HL-60/S4 treated with retinoic acid at 250 ng/mL for 4 days and 3 days (cell line): ENCODE measurements around the gene RBM20.
"Not testable (repeated sequence)": the region's sequence is repeated elsewhere in the genome, so short reads cannot be mapped to it uniquely, and the experiment has no call there.

ENCODE experiments used
- in situ Hi-C: fragments of 300-500 bp; cut with MboI; formaldehyde crosslinking; loops from 2 replicates; pipeline ENCODE4 v1.7.0; 2022; ENCODE audit warnings: low sequenced_read_pairs

The RBM20 gene

GRCh38 chr10:110758128-110758765, 114.1 kb downstream of the RBM20 start:
- in situ Hi-C loops = loop anchor here (10.0 kb wide), 1 partner anchor 117 kb away; the partner anchor contains the start of gene PDCD4

GRCh38 chr10:110758898-110759297, 114.8 kb downstream of the RBM20 start:
- in situ Hi-C loops = loop anchor here (10.0 kb wide), 1 partner anchor 116 kb away; the partner anchor contains the start of gene PDCD4

- in situ Hi-C loops = loop anchor here (10.0 kb wide), 1 partner anchor 115 kb away; the partner anchor contains the start of gene PDCD4
These were observed 115.4 kb downstream of the RBM20 start for GRCh38 chr10:110759523-110759922.

GRCh38 chr10:110762109-110762848, 118.1 kb downstream of the RBM20 start:
- in situ Hi-C loops = no loop called here

- in situ Hi-C loops = no loop called here
These were observed 118.7 kb downstream of the RBM20 start for GRCh38 chr10:110762849-110763211.

- in situ Hi-C loops = no loop called here
These were observed 120.2 kb downstream of the RBM20 start for GRCh38 chr10:110764378-110764777.

GRCh38 chr10:110764793-110765512, 120.8 kb downstream of the RBM20 start:
- in situ Hi-C loops = no loop called here

- in situ Hi-C loops = no loop called here
These were observed 121.6 kb downstream of the RBM20 start for GRCh38 chr10:110765513-110766319.

GRCh38 chr10:110767601-110768000, 123.5 kb downstream of the RBM20 start:
- in situ Hi-C loops = not testable (repeated sequence)

GRCh38 chr10:110770243-110770642, 126.1 kb downstream of the RBM20 start:
- in situ Hi-C loops = no loop called here

GRCh38 chr10:110771486-110771885, 127.3 kb downstream of the RBM20 start:
- in situ Hi-C loops = no loop called here

- in situ Hi-C loops = no loop called here
These were observed 127.9 kb downstream of the RBM20 start for GRCh38 chr10:110771991-110772390.

GRCh38 chr10:110772454-110773025, 128.4 kb downstream of the RBM20 start:
- in situ Hi-C loops = no loop called here

- in situ Hi-C loops = no loop called here
These were observed 129.5 kb downstream of the RBM20 start for GRCh38 chr10:110773693-110774068.

GRCh38 chr10:110774069-110775019, 130.2 kb downstream of the RBM20 start:
- in situ Hi-C loops = no loop called here

GRCh38 chr10:110775020-110775375, 130.9 kb downstream of the RBM20 start:
- in situ Hi-C loops = no loop called here

GRCh38 chr10:110775406-110775805, 131.3 kb downstream of the RBM20 start:
- in situ Hi-C loops = no loop called here

GRCh38 chr10:110777017-110777416, 132.9 kb downstream of the RBM20 start:
- in situ Hi-C loops = no loop called here

- in situ Hi-C loops = no loop called here
These were observed 133.5 kb downstream of the RBM20 start for GRCh38 chr10:110777661-110778060.
